ENCODE measurements around the gene FLRT2. TPM values are rescaled to one million over a fixed set of nuclear protein-coding genes. Genes with fewer than 3 reads are reported as not detected.

FLRT2 gene
- total RNA-seq, 1 donor, result 39.1 TPM

DNA sequence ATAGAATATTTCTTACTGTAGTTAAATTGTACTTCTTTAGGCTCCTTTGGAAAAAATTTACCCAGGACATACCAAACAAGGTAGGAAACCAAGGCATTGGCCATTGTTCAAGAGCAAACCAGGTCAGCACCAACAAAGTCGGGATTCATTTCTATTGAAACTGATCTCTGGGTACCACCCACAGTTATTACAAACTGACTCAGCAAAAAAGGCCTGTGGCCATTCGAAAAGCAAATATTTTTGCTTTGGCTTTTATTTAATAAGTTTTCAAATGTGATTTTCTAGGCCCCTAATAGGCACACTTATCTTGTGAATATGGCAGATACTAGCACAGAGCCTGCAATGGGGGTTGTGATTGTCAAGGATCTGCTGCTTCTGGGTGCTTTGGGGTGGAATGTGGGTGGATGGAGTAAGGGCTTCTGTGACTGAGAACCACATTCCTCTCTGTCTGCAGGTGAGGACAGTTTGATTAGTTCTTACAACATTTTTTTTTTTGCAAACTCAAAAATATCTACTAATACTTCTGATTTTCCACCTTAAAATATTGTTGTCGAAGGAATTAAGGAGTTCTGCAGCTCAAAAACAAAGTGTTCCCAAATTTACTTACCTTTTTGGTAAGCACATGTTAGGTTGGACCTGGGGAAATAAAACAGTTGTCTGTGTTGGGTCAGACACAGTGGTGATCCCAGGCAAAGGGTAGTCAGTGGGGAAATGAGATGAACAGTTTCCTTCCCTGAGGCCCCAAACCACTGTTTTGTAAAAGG is 45.1 kb downstream of the FLRT2 start:
- H2AFZ ChIP-seq (ENCODE audit: low read length), result no peak overlapping the region

DNA sequence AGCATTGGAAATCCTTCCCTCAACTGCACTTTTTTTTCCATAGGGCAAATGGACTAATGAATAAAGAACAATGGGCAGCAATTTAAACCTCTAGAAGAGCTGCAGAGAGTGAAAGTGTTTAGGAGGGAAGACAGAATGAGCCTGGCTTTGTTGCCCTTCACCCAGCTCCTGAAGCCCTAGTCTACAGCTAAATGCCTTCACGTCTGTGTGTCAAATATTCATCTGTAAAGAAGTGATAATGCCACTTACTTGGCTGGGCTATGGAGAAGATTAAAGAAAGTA is 45.6 kb downstream of the FLRT2 start:
- no peak for DNase-seq (ENCODE audit: insufficient read length, low spot score, missing footprints)
- Histone ChIP-seq H3K4me1 (ENCODE audit: insufficient read depth, low read length) (peaks cover 60% of the 10 kb centered on the region), H2AFZ (ENCODE audit: low read length) (no peak overlapping the region), H4K20me1 (ENCODE audit: insufficient read depth, low read length) (no peaks in the 10 kb centered on the region), H3K36me3 (ENCODE audit: insufficient read depth, low read length) (no peaks in the 10 kb centered on the region), H3K27me3 (ENCODE audit: insufficient read depth, low read length) (no peaks in the 10 kb centered on the region), H3K79me2 (ENCODE audit: insufficient read depth, low read length) (peaks cover 4% of the 10 kb centered on the region), H3K9me3 (ENCODE audit: low read depth, low read length) (no peaks in the 10 kb centered on the region), H3K4me2 (ENCODE audit: insufficient read depth, low read length) (peak overlapping the region; percentile 7), H3K4me3 (ENCODE audit: insufficient read depth, low read length) (no peak overlapping the region), H3K27ac (ENCODE audit: low read depth, low read length) (peak overlapping the region; percentile 57)
- TF ChIP-seq, protein P1, sequence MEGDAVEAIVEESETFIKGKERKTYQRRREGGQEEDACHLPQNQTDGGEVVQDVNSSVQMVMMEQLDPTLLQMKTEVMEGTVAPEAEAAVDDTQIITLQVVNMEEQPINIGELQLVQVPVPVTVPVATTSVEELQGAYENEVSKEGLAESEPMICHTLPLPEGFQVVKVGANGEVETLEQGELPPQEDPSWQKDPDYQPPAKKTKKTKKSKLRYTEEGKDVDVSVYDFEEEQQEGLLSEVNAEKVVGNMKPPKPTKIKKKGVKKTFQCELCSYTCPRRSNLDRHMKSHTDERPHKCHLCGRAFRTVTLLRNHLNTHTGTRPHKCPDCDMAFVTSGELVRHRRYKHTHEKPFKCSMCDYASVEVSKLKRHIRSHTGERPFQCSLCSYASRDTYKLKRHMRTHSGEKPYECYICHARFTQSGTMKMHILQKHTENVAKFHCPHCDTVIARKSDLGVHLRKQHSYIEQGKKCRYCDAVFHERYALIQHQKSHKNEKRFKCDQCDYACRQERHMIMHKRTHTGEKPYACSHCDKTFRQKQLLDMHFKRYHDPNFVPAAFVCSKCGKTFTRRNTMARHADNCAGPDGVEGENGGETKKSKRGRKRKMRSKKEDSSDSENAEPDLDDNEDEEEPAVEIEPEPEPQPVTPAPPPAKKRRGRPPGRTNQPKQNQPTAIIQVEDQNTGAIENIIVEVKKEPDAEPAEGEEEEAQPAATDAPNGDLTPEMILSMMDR (IDR thresholded peaks at IDR 0.05; ENCODE audit: extremely low read depth, low read depth, low read length), result no peak

More for the DNA sequence above, 45.1 kb downstream of the FLRT2 start:
- no peaks in the 10 kb centered on the region for H3K36me3 ChIP-seq (ENCODE audit: insufficient read depth, low read length)
- peaks cover 4% of the 10 kb centered on the region for H3K79me2 ChIP-seq (ENCODE audit: insufficient read depth, low read length)
- TF ChIP-seq, protein P1 (IDR thresholded peaks at IDR 0.05; ENCODE audit: extremely low read depth, low read depth, low read length), result no peak
- peak overlapping the region; percentile 57 for H3K27ac ChIP-seq (ENCODE audit: low read depth, low read length)
- H4K20me1 ChIP-seq (ENCODE audit: insufficient read depth, low read length), result no peaks in the 10 kb centered on the region
- H3K9me3 ChIP-seq (ENCODE audit: low read depth, low read length), result no peaks in the 10 kb centered on the region
- H3K4me1 ChIP-seq (ENCODE audit: insufficient read depth, low read length), result peaks cover 55% of the 10 kb centered on the region
- no peaks in the 10 kb centered on the region for H3K27me3 ChIP-seq (ENCODE audit: insufficient read depth, low read length)
- H3K4me3 ChIP-seq (ENCODE audit: insufficient read depth, low read length), result no peak overlapping the region
- H3K4me2 ChIP-seq (ENCODE audit: insufficient read depth, low read length), result peak overlapping the region; percentile 7
- no peak for DNase-seq (ENCODE audit: insufficient read length, low spot score, missing footprints)

GRCh38 chr14:85576218-85576617 is 46.3 kb downstream of the FLRT2 start:
- peak overlapping the region; percentile 57 for H3K27ac ChIP-seq (ENCODE audit: low read depth, low read length)

More at GRCh38 chr14:85576218-85576617, 46.3 kb downstream of the FLRT2 start:
- TF ChIP-seq, protein P1 (IDR thresholded peaks at IDR 0.05; ENCODE audit: extremely low read depth, low read depth, low read length), result no peak
- H2AFZ ChIP-seq (ENCODE audit: low read length), result no peak overlapping the region
- no peak for DNase-seq (ENCODE audit: insufficient read length, low spot score, missing footprints)
- no peaks in the 10 kb centered on the region for H3K27me3 ChIP-seq (ENCODE audit: insufficient read depth, low read length)
- H3K36me3 ChIP-seq (ENCODE audit: insufficient read depth, low read length), result no peaks in the 10 kb centered on the region
- H4K20me1 ChIP-seq (ENCODE audit: insufficient read depth, low read length), result no peaks in the 10 kb centered on the region
- H3K9me3 ChIP-seq (ENCODE audit: low read depth, low read length), result no peaks in the 10 kb centered on the region
- H3K4me3 ChIP-seq (ENCODE audit: insufficient read depth, low read length), result no peak overlapping the region
- H3K79me2 ChIP-seq (ENCODE audit: insufficient read depth, low read length), result peaks cover 4% of the 10 kb centered on the region
- H3K4me2 ChIP-seq (ENCODE audit: insufficient read depth, low read length), result peak overlapping the region; percentile 52
- H3K4me1 ChIP-seq (ENCODE audit: insufficient read depth, low read length), result peaks cover 67% of the 10 kb centered on the region
